B cell (primary cell): Measurements from ENCODE around the gene ZFYVE16. TPM values are rescaled to one million over a fixed set of nuclear protein-coding genes. Genes with fewer than 3 reads are reported as not detected.

ENCODE experiments used
- ATAC-seq: fragments of 200-7000 bp; cut with Tn5 transposase; one replicate; pipeline ENCODE4 v1.10.0; 2021; ENCODE audit warnings: low read depth, mild to moderate bottlenecking, moderate number of reproducible peaks, moderate library complexity
- CTCF ChIA-PET: fragments of 350-600 bp; sonication (Branson Sonifier 250); formaldehyde crosslinking; loops from one replicate; lab custom pipeline; 2021; ENCODE audit warnings: antibody characterized with exemption, inconsistent platforms; lab: Charles Lee
- POLR2A ChIA-PET: fragments of 350-600 bp; sonication (Branson Sonifier 250); formaldehyde crosslinking; loops from one replicate; lab custom pipeline; 2021; ENCODE audit warnings: antibody characterized with exemption; lab: Charles Lee
- DNase-seq: peaks from one replicate; pipeline ENCODE4 v3.0.0; 2013
- H2AFZ ChIP-seq: 2 replicates; pipeline ENCODE4 v1.6.1; 2012; ENCODE audit warnings: mild to moderate bottlenecking, low read depth, low read length; ENCODE audit not compliant: insufficient read depth, poor library complexity, severe bottlenecking
- H3K27ac ChIP-seq, 2 donors: 1 replicate in 1 of 2; 2 replicates in 1 of 2; pipeline ENCODE4 v1.5.1; 2012 to 2013; ENCODE audit warnings: low read length in 2 of 2, mild to moderate bottlenecking in 2 of 2, moderate library complexity in 1 of 2
- H3K27me3 ChIP-seq, 4 experiments: fragments of 200-600 bp in 1 of 4; sonication (generic) in 1 of 4; replicated peaks in 1 of 4; 1 replicate in 2 of 4; 2 replicates in 2 of 4; pipeline versions ENCODE4 v1.6.1 to v1.7.0; 2013 to 2016; ENCODE audit warnings: low read length in 3 of 4, mild to moderate bottlenecking in 2 of 4, mixed read lengths in 1 of 4, moderate library complexity in 1 of 4; ENCODE audit not compliant: insufficient read depth in 4 of 4, control insufficient read depth in 3 of 4; ENCODE audit errors: control extremely low read depth in 1 of 4
- H3K36me3 ChIP-seq, 2 experiments: replicated peaks in 1 of 2; 1 replicate in 1 of 2; 2 replicates in 1 of 2; pipeline versions ENCODE4 v1.6.1 to v1.7.1; 2013; ENCODE audit warnings: low read length in 1 of 2; ENCODE audit not compliant: insufficient read depth in 2 of 2, control insufficient read depth in 1 of 2; ENCODE audit errors: control extremely low read depth in 1 of 2, extremely low read depth in 1 of 2
- H3K4me1 ChIP-seq, 2 donors: fragments of 200-600 bp in 1 of 2; sonication (generic) in 1 of 2; 1 replicate in 1 of 2; 2 replicates in 1 of 2; pipeline versions ENCODE4 v1.5.1 to v1.6.1; 2013 to 2017; ENCODE audit warnings: low read length in 2 of 2; ENCODE audit not compliant: control insufficient read depth in 2 of 2, insufficient read depth in 2 of 2
- H3K4me2 ChIP-seq: replicated peaks from 2 replicates; pipeline ENCODE3; 2012; ENCODE audit warnings: mild to moderate bottlenecking, low read depth, low read length; ENCODE audit not compliant: poor library complexity, severe bottlenecking
- H3K4me3 ChIP-seq, 5 experiments: fragments of 200-600 bp in 1 of 5; sonication (generic) in 1 of 5; 1 replicate in 3 of 5; 2 replicates in 2 of 5; pipeline versions ENCODE4 v1.5.1 to v1.7.0; 2011 to 2016; ENCODE audit warnings: low read length in 4 of 5, mild to moderate bottlenecking in 4 of 5, low read depth in 2 of 5, control low read depth in 1 of 5, moderate library complexity in 1 of 5; ENCODE audit not compliant: insufficient read depth in 1 of 5; ENCODE audit errors: control extremely low read depth in 1 of 5, extremely low read depth in 1 of 5
- H3K79me2 ChIP-seq: fragments of 200-600 bp; sonication (generic); one replicate; pipeline ENCODE4 v1.6.0; 2016; ENCODE audit warnings: low read length; ENCODE audit not compliant: control insufficient read depth, insufficient read depth
- H3K9ac ChIP-seq: fragments of 200-600 bp; sonication (generic); 2 replicates; pipeline ENCODE4 v1.6.1; 2017; ENCODE audit warnings: mild to moderate bottlenecking, low read length, moderate library complexity
- H3K9me3 ChIP-seq, 3 donors: one replicate each; pipeline versions ENCODE4 v1.6.1 to v1.7.1; 2013; ENCODE audit warnings: low read length in 2 of 3; ENCODE audit not compliant: control insufficient read depth in 2 of 3, insufficient read depth in 1 of 3; ENCODE audit errors: control extremely low read depth in 1 of 3
- H4K20me1 ChIP-seq: 2 replicates; pipeline ENCODE4 v1.6.0; 2012; ENCODE audit warnings: mild to moderate bottlenecking, low read length; ENCODE audit not compliant: insufficient read depth, control insufficient read depth, poor library complexity, severe bottlenecking
- H3K27ac Mint-ChIP-seq: one replicate; pipeline ENCODE4 v1.8.0; 2021; ENCODE audit warnings: mixed read lengths
- H3K27me3 Mint-ChIP-seq: one replicate; pipeline ENCODE4 v1.8.0; 2021; ENCODE audit warnings: mixed read lengths
- H3K4me1 Mint-ChIP-seq: one replicate; pipeline ENCODE4 v1.8.0; 2021; ENCODE audit warnings: mixed read lengths
- H3K4me3 Mint-ChIP-seq: one replicate; pipeline ENCODE4 v1.8.0; 2021; ENCODE audit warnings: mixed read lengths
- H3K9me3 Mint-ChIP-seq: one replicate; pipeline ENCODE4 v1.8.0; 2022; ENCODE audit warnings: mixed read lengths; ENCODE audit not compliant: insufficient read depth
- EZH2 ChIP-seq: IDR thresholded peaks from 2 replicates; pipeline ENCODE4 v1.6.1; 2012; ENCODE audit warnings: borderline replicate concordance, low read depth, mild to moderate bottlenecking, moderate library complexity, low read length; ENCODE audit not compliant: insufficient read depth, poor library complexity, severe bottlenecking
- WGBS: methylation state at CpG from one replicate; pipeline ENCODE4 v1.1.5; 2013; ENCODE audit warnings: missing lambda C conversion rate; ENCODE audit not compliant: insufficient coverage; 5-methylcytosine and 5-hydroxymethylcytosine counted together
- intact Hi-C: fragments of 100-400 bp; cut with micrococcal nuclease; formaldehyde crosslinking; loops from one replicate; pipeline ENCODE4 v1.10.0; 2022
- polyA plus RNA-seq: library from polyadenylated mRNA; depleted of rRNA; stranded (reverse); fragments of >200 nt; gene quantifications from 2 replicates; pipeline ENCODE4 v1.2.3, GENCODE V29; 2012
- total RNA-seq, 2 donors: library from RNA; stranded (reverse); fragments of 120-200 nt in 1 of 2; gene quantifications; 1 replicate in 1 of 2; 2 replicates in 1 of 2; pipeline versions ENCODE4 v1.2.3 to v1.2.4, GENCODE V29; 2013 to 2022
- TF ChIP-seq, protein P1 (sequence below): fragments of 200-600 bp; IDR thresholded peaks from one replicate; pipeline ENCODE4 v1.8.0; 2022; ENCODE audit warnings: antibody characterized with exemption, mild to moderate bottlenecking

ZFYVE16 gene
- total and polyA plus RNA-seq, 2 donors (not counting 1 experiment from before 2014, with no cell fraction given) = 4.7 to 38.3 TPM

DNA sequence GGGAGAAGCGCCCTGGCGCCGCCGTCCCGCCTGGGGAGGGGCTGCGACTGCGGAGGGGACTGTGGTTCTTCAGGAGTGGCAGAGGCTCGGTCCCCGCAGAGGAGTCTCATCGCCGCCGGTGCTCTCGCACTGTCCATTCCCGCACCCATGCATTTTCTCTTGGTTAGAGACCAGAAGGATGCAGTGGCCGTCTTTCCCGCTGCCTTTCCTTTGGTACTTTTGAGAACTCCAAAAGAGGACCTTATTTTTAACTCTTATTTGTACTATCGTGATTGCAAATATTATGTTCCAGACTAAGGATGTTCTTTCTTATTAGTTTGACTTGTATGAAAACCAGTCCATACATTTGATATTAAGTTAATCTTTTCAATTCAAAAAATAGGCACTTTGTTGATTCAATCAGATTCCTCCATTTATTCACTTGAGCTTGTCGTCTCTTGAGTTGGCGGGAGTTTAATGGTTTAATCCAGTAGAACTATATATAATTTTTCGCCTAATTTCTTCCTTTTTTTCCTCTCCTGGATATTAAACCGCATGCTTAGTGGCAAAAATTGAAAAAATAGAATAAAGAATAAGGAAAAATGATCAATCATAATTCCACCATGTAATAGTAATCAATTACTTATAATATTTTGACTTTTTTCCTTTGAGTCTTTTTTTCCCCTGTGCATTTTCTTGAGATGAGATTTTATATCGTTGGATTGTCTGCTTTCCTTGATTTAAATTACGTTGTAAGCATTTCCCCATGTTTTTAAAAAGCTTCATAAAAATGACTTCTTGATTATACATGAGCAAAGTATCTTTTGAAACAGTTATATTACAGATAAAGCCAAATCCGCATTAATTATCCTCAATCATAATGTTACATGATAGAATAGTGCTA lies 861 bp downstream of the ZFYVE16 start:
- peak overlapping the region; percentile 87 to 99 (median 92) for H3K4me3 ChIP-seq
- H3K9ac ChIP-seq = peak overlapping the region; percentile 97
- peaks cover 48% of the 10 kb centered on the region for H3K79me2 ChIP-seq
- no peaks in the 10 kb centered on the region for H3K27me3 Mint-ChIP-seq
- ATAC-seq (no peak), DNase-seq (no peak)
- intact Hi-C loops = loop anchor here (1.0 to 10.0 kb wide), 4 partner anchors 62 to 1174 kb away; partner anchors contain the start of gene JMY
- peak overlapping the region; percentile 81 for H3K27ac Mint-ChIP-seq
- no peaks in the 10 kb centered on the region for H3K9me3 ChIP-seq
- peak overlapping the region; percentile 100 for H2AFZ ChIP-seq
- H3K9me3 Mint-ChIP-seq = no peaks in the 10 kb centered on the region
- peak overlapping the region; percentile 93 for H3K4me2 ChIP-seq
- no peak for TF ChIP-seq EZH2
- TF ChIP-seq, protein P1, sequence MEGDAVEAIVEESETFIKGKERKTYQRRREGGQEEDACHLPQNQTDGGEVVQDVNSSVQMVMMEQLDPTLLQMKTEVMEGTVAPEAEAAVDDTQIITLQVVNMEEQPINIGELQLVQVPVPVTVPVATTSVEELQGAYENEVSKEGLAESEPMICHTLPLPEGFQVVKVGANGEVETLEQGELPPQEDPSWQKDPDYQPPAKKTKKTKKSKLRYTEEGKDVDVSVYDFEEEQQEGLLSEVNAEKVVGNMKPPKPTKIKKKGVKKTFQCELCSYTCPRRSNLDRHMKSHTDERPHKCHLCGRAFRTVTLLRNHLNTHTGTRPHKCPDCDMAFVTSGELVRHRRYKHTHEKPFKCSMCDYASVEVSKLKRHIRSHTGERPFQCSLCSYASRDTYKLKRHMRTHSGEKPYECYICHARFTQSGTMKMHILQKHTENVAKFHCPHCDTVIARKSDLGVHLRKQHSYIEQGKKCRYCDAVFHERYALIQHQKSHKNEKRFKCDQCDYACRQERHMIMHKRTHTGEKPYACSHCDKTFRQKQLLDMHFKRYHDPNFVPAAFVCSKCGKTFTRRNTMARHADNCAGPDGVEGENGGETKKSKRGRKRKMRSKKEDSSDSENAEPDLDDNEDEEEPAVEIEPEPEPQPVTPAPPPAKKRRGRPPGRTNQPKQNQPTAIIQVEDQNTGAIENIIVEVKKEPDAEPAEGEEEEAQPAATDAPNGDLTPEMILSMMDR = no peak
- peaks cover 21% of the 10 kb centered on the region for H3K4me1 Mint-ChIP-seq
- H3K27ac ChIP-seq = peak overlapping the region; percentile 84 to 95
- CTCF ChIA-PET = no interaction called here
- peaks cover 0 to 3% of the 10 kb centered on the region in 2 experiments for H3K36me3 ChIP-seq
- H3K27me3 ChIP-seq = no peaks in the 10 kb centered on the region
- 0% methylated on average over 14 of the region's 24 CpGs for WGBS
- POLR2A ChIA-PET = no interaction called here
- H3K4me3 Mint-ChIP-seq = peak overlapping the region; percentile 97
- H4K20me1 ChIP-seq = no peaks in the 10 kb centered on the region
- H3K4me1 ChIP-seq = peaks cover 13 to 17% of the 10 kb centered on the region in 2 donors
